Measurements from ENCODE around the gene AIF1L. TPM values are rescaled to one million over a fixed set of nuclear protein-coding genes. Genes with fewer than 3 reads are reported as not detected.

AIF1L gene
- total RNA-seq, 2 experiments from 2014 or later = not detected

GRCh38 chr9:131072107-131072870 is 24.0 kb upstream of the AIF1L start:
- Mint-ChIP-seq H3K27me3 (no peaks in the 10 kb centered on the region), H3K4me3 (no peak overlapping the region)

DNA sequence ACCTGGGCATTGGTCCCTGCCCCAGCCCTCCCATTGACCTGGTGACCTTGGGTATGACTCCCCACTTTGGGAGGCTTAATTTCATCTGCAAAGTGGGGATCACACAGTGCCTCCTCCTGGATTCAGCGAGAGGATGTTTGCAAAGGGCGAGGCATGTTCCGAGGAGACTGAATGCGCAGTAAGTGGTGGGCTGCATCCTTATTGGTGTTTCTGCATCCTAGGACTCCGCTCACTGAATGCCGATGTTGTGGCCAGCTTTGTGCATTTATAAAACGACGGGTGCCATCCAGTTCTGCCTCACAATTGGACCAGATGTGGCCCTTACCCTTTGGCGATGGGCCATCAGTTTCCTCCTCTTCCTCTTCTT is 23.5 kb upstream of the AIF1L start:
- Histone ChIP-seq H3K4me1 (ENCODE audit: insufficient read depth, low read length) (no peaks in the 10 kb centered on the region), H3K27ac (ENCODE audit: low read depth in 1 of 2, low read length in 2 of 2) (no peak overlapping the region), H3K36me3 (ENCODE audit: insufficient read depth, low read length) (no peaks in the 10 kb centered on the region), H3K27me3 (ENCODE audit: control insufficient read depth in 1 of 2, insufficient read depth in 2 of 2, low read length in 2 of 2) (no peaks in the 10 kb centered on the region), H3K4me3 (ENCODE audit: low read length) (no peak overlapping the region), H3K9me3 (ENCODE audit: control insufficient read depth in 1 of 2, insufficient read depth in 1 of 2, low read length in 2 of 2) (no peaks in the 10 kb centered on the region)
- Mint-ChIP-seq H3K4me3 (no peak overlapping the region), H3K36me3 (ENCODE audit: low read depth) (no peaks in the 10 kb centered on the region), H3K9me3 (no peaks in the 10 kb centered on the region), H3K4me1 (ENCODE audit: low read depth) (no peaks in the 10 kb centered on the region), H3K27me3 (no peaks in the 10 kb centered on the region), H3K27ac (no peak overlapping the region)
- DNase-seq = no peak
- no peak for ATAC-seq (ENCODE audit: poor library complexity)
- CTCF ChIA-PET = no interaction called here
- TF ChIP-seq, protein P1, sequence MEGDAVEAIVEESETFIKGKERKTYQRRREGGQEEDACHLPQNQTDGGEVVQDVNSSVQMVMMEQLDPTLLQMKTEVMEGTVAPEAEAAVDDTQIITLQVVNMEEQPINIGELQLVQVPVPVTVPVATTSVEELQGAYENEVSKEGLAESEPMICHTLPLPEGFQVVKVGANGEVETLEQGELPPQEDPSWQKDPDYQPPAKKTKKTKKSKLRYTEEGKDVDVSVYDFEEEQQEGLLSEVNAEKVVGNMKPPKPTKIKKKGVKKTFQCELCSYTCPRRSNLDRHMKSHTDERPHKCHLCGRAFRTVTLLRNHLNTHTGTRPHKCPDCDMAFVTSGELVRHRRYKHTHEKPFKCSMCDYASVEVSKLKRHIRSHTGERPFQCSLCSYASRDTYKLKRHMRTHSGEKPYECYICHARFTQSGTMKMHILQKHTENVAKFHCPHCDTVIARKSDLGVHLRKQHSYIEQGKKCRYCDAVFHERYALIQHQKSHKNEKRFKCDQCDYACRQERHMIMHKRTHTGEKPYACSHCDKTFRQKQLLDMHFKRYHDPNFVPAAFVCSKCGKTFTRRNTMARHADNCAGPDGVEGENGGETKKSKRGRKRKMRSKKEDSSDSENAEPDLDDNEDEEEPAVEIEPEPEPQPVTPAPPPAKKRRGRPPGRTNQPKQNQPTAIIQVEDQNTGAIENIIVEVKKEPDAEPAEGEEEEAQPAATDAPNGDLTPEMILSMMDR (IDR thresholded peaks at IDR 0.05) = no peak
- POLR2A ChIA-PET = no interaction called here
- intact Hi-C loops (cut with DNase I, micrococcal nuclease) = no loop called here

More at GRCh38 chr9:131072107-131072870, 24.0 kb upstream of the AIF1L start:
- no peaks in the 10 kb centered on the region for H3K9me3 ChIP-seq (ENCODE audit: control insufficient read depth in 1 of 2, insufficient read depth in 1 of 2, low read length in 2 of 2)
- H3K4me1 ChIP-seq (ENCODE audit: insufficient read depth, low read length) = no peaks in the 10 kb centered on the region
- no peaks in the 10 kb centered on the region for H3K9me3 Mint-ChIP-seq
- H3K4me3 ChIP-seq (ENCODE audit: low read length) = no peak overlapping the region
- CTCF ChIA-PET = no interaction called here
- H3K36me3 ChIP-seq (ENCODE audit: insufficient read depth, low read length) = no peaks in the 10 kb centered on the region
- H3K4me1 Mint-ChIP-seq (ENCODE audit: low read depth) = no peaks in the 10 kb centered on the region
- H3K36me3 Mint-ChIP-seq (ENCODE audit: low read depth) = no peaks in the 10 kb centered on the region
- H3K27ac ChIP-seq (ENCODE audit: low read depth in 1 of 2, low read length in 2 of 2) = no peak overlapping the region
- POLR2A ChIA-PET = no interaction called here
- H3K27me3 ChIP-seq (ENCODE audit: control insufficient read depth in 1 of 2, insufficient read depth in 2 of 2, low read length in 2 of 2) = no peaks in the 10 kb centered on the region
- DNase-seq (no peak), ATAC-seq (ENCODE audit: poor library complexity) (no peak)
- TF ChIP-seq, protein P1 (IDR thresholded peaks at IDR 0.05) = no peak
- no peak overlapping the region for H3K27ac Mint-ChIP-seq
- intact Hi-C loops (cut with DNase I, micrococcal nuclease) = no loop called here

DNA sequence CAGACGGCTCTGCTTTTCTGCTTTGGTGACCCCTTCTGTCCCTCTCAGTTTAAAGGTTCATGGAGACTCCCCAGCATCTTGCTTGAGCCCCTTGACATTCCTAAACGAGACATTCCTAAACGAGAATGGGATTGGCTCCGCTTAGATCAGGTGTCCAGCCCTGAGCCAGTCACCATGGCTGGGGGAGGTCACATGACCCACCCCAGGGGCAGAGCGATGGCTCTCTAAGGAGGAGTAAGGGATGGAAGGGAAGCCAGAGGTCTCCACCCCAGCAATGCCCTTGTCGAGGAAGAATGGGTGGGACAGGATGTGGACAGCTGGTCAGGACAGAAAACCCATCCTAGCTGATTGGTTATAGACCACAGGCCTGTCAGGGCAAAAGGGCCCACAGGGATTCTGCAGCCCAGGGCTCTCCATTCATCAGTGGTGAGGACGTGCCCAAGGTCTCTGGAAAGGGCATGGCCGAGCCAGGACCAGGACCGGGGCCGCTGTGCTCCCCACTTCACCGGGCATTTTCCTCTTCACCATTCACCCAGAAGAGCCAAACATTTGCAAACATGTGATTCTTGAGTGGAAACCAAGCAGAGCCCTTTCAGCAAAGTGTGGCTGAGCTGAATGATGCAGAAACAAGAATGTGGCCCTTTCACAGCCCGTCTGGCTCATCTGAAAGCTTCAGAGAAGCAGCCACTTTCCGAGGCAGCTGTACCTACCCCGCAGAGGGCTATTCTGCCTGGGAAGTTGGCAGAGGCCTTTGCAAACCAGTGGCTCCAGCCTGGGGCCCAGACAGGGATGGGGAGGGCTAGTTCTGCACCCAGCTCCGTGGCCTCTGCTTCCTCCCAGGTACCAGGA is 19.8 kb upstream of the AIF1L start:
- ChIA-PET POLR2A (no interaction called here), CTCF (no interaction called here)
- Histone ChIP-seq H3K36me3 (ENCODE audit: insufficient read depth, low read length) (no peaks in the 10 kb centered on the region), H3K4me3 (ENCODE audit: low read length) (no peak overlapping the region), H3K27me3 (ENCODE audit: control insufficient read depth in 1 of 2, insufficient read depth in 2 of 2, low read length in 2 of 2) (no peaks in the 10 kb centered on the region), H3K4me1 (ENCODE audit: insufficient read depth, low read length) (no peaks in the 10 kb centered on the region), H3K9me3 (ENCODE audit: control insufficient read depth in 1 of 2, insufficient read depth in 1 of 2, low read length in 2 of 2) (no peaks in the 10 kb centered on the region), H3K27ac (ENCODE audit: low read depth in 1 of 2, low read length in 2 of 2) (no peak overlapping the region)
- H3K4me1 Mint-ChIP-seq (ENCODE audit: low read depth) = no peaks in the 10 kb centered on the region
- H3K9me3 Mint-ChIP-seq = no peaks in the 10 kb centered on the region
- ATAC-seq (ENCODE audit: poor library complexity) (no peak), DNase-seq (no peak)
- no peak overlapping the region for H3K4me3 Mint-ChIP-seq
- intact Hi-C loops (cut with DNase I, micrococcal nuclease) = no loop called here
- no peaks in the 10 kb centered on the region for H3K27me3 Mint-ChIP-seq
- H3K36me3 Mint-ChIP-seq (ENCODE audit: low read depth) = no peaks in the 10 kb centered on the region
- TF ChIP-seq, protein P1 (IDR thresholded peaks at IDR 0.05) = no peak
- H3K27ac Mint-ChIP-seq = no peak overlapping the region

Measured in CD4-positive, alpha-beta T cell (primary cell).